K562 (cell line): ENCODE measurements around the gene RNF215. TPM values are rescaled to one million over a fixed set of nuclear protein-coding genes. Genes with fewer than 3 reads are reported as not detected.

Experiments
- ATAC-seq: fragments of 200-7000 bp; cut with Tn5 transposase; 3 replicates; pipeline ENCODE4 v1.9.1; 2020; ENCODE audit warnings: moderate library complexity
- BruUV-seq: library from RNA; stranded (reverse); fragments of 400-500 nt; replicated peaks from 2 replicates; lab custom pipeline; 2021; lab: Mats Ljungman, UMichigan
- CTCF ChIA-PET: fragments of 300-600 bp; formaldehyde crosslinking; extraction: SDS; loops from one replicate; lab custom pipeline; 2021; ENCODE audit warnings: low intra/inter-chr PET ratio; lab: Yijun Ruan, JAX
- POLR2A ChIA-PET: fragments of 300-600, 350-650 bp; sonication (Branson Sonifier 250); formaldehyde crosslinking; extraction: SDS; loops from one replicate; lab custom pipeline; 2021; ENCODE audit warnings: antibody characterized with exemption, inconsistent platforms; lab: Yijun Ruan, JAX
- DNase-seq, 4 experiments: peaks; one replicate each; pipeline versions ENCODE4 v3.0.0 to v3.0.0-alpha.2; 2011 to 2018; ENCODE audit warnings: low spot score in 3 of 4, mixed read lengths in 3 of 4; ENCODE audit errors: extremely low read depth in 1 of 4
- FAIRE-seq: peaks from 2 replicates; lab custom pipeline; 2011; peaks lifted over from hg19 to GRCh38; lab: Jason Lieb, UNC
- H2AFZ ChIP-seq: 2 replicates; pipeline ENCODE4 v1.6.0; 2011; ENCODE audit warnings: low read depth, low read length, control low read depth, inconsistent platforms
- H3K27ac ChIP-seq: fragments of 200-600 bp; 3 replicates; pipeline ENCODE4 v1.8.0; 2011; ENCODE audit warnings: low read depth, mild to moderate bottlenecking, control low read depth, inconsistent platforms, low read length, moderate library complexity, mixed read lengths; ENCODE audit errors: extremely low read depth
- H3K27me3 ChIP-seq, 2 experiments: fragments of 300-600 bp in 1 of 2; 2 replicates in 1 of 2; 3 replicates in 1 of 2; pipeline versions ENCODE4 v1.6.0 to v1.8.0; 2011; ENCODE audit warnings: inconsistent platforms in 2 of 2, low read length in 2 of 2, mild to moderate bottlenecking in 1 of 2, mixed read lengths in 1 of 2, moderate library complexity in 1 of 2; ENCODE audit not compliant: control insufficient read depth in 2 of 2, insufficient read depth in 2 of 2
- H3K36me3 ChIP-seq: fragments of 300-600 bp; 3 replicates; pipeline ENCODE4 v1.8.0; 2011; ENCODE audit warnings: mild to moderate bottlenecking, low read length, inconsistent platforms; ENCODE audit not compliant: control insufficient read depth, insufficient read depth
- H3K4me1 ChIP-seq, 2 experiments: fragments of 200-600 bp in 1 of 2; replicated peaks in 1 of 2; 2 replicates in 1 of 2; 3 replicates in 1 of 2; pipeline versions ENCODE4 v1.5.1 to v1.8.0; 2011; ENCODE audit warnings: inconsistent platforms in 2 of 2, low read length in 2 of 2, mild to moderate bottlenecking in 1 of 2, mixed read lengths in 1 of 2, moderate library complexity in 1 of 2; ENCODE audit not compliant: control insufficient read depth in 2 of 2, insufficient read depth in 2 of 2
- H3K4me2 ChIP-seq: 2 replicates; pipeline ENCODE4 v1.6.1; 2011; ENCODE audit warnings: low read length, control low read depth, inconsistent platforms, mixed read lengths; ENCODE audit not compliant: insufficient read depth
- H3K4me3 ChIP-seq: fragments of 200-600 bp; sonication (generic), shearing (Covaris generic); 2 replicates; pipeline ENCODE4 v1.5.1; 2016; ENCODE audit warnings: control low read depth, inconsistent platforms
- H3K79me2 ChIP-seq: fragments of 200-600 bp; 3 replicates; pipeline ENCODE4 v1.8.0; 2011; ENCODE audit warnings: low read length, inconsistent platforms; ENCODE audit not compliant: control insufficient read depth, insufficient read depth
- H3K9ac ChIP-seq, 2 experiments: 2 replicates each; pipeline versions ENCODE4 v1.6.0 to v1.6.1; 2011; ENCODE audit warnings: low read depth in 2 of 2, low read length in 2 of 2, control low read depth in 1 of 2, inconsistent platforms in 1 of 2, mild to moderate bottlenecking in 1 of 2, mixed read lengths in 1 of 2; ENCODE audit not compliant: insufficient read depth in 1 of 2
- H3K9me1 ChIP-seq: one replicate; pipeline ENCODE4 v1.6.0; 2011; ENCODE audit warnings: inconsistent platforms, mild to moderate bottlenecking, low read length, moderate library complexity; ENCODE audit not compliant: control insufficient read depth, insufficient read depth
- H3K9me3 ChIP-seq: replicated peaks from 2 replicates; pipeline ENCODE4 v1.5.1; 2011; ENCODE audit warnings: low read depth, low read length, inconsistent platforms; ENCODE audit not compliant: control insufficient read depth, insufficient read depth
- H4K20me1 ChIP-seq: replicated peaks from 2 replicates; pipeline ENCODE4 v1.6.1; 2011; ENCODE audit warnings: low read length, inconsistent platforms, mixed read lengths; ENCODE audit not compliant: control insufficient read depth, insufficient read depth
- ATF7 ChIP-seq: fragments of 450-650 bp; IDR thresholded peaks from 2 replicates; pipeline ENCODE4 v1.7.1; 2014; ENCODE audit warnings: mild to moderate bottlenecking, moderate library complexity
- GTF2F1 ChIP-seq: IDR thresholded peaks from 2 replicates; pipeline ENCODE4 v1.6.1; 2011; ENCODE audit warnings: low read depth, low read length, improper control_type of control experiment
- IRF2 ChIP-seq: sonication (generic); formaldehyde crosslinking; IDR thresholded peaks from 2 replicates; pipeline ENCODE4 v1.8.1; 2022; ENCODE audit warnings: mild to moderate bottlenecking, missing genetic modification reagents
- KDM2B ChIP-seq: fragments of 250-450 bp; sonication (Bioruptor Pico); IDR thresholded peaks from 2 replicates; pipeline ENCODE4 v1.8.0; 2021; ENCODE audit warnings: mild to moderate bottlenecking, moderate library complexity
- MCM5 ChIP-seq: fragments of 450-650 bp; IDR thresholded peaks from 2 replicates; pipeline ENCODE4 v1.6.1; 2016; ENCODE audit warnings: low read depth
- POLR3G ChIP-seq: IDR thresholded peaks from 2 replicates; pipeline ENCODE4 v1.6.1; 2011; ENCODE audit not compliant: insufficient read length, insufficient replicate concordance; ENCODE audit errors: extremely low read depth
- SMARCB1 ChIP-seq: IDR thresholded peaks from 2 replicates; pipeline ENCODE4 v1.6.1; 2011; ENCODE audit warnings: improper control_type of control experiment, low read depth; ENCODE audit not compliant: insufficient read length
- STAT5B ChIP-seq: fragments of 250-450 bp; sonication (Bioruptor Pico); IDR thresholded peaks from 2 replicates; pipeline ENCODE4 v1.8.0; 2021; ENCODE audit warnings: mild to moderate bottlenecking, inconsistent platforms
- ZBTB17 ChIP-seq: fragments of 450-650 bp; formaldehyde crosslinking; IDR thresholded peaks from 2 replicates; pipeline ENCODE4 v1.4.0; 2020; ENCODE audit warnings: mild to moderate bottlenecking
- ZEB2 ChIP-seq: fragments of 450-650 bp; IDR thresholded peaks from 2 replicates; pipeline ENCODE4 v1.6.1; 2016
- ZNF143 ChIP-seq: sonication (generic); formaldehyde crosslinking; IDR thresholded peaks from 2 replicates; pipeline ENCODE4 v1.9.0; 2022; ENCODE audit warnings: mild to moderate bottlenecking, missing genetic modification reagents
- ZNF311 ChIP-seq: fragments of 250-450 bp; sonication (Bioruptor Pico); IDR thresholded peaks from 2 replicates; pipeline ENCODE4 v1.4.0; 2020; ENCODE audit warnings: mild to moderate bottlenecking, moderate library complexity
- ZNF324 ChIP-seq: fragments of 250-450 bp; sonication (Bioruptor Pico); IDR thresholded peaks from 2 replicates; pipeline ENCODE4 v1.4.0; 2020; ENCODE audit warnings: mild to moderate bottlenecking
- WGBS: fragments of 100-300 bp; shearing (Covaris generic); methylation state at CpG from one replicate; pipeline ENCODE4 v1.1.6; 2016; ENCODE audit warnings: low coverage, mixed read lengths; ENCODE audit not compliant: insufficient coverage; ENCODE audit errors: missing lambda C conversion rate; 5-methylcytosine and 5-hydroxymethylcytosine counted together
- in situ Hi-C: fragments of 300-500 bp; cut with MboI; formaldehyde crosslinking; loops from 4 replicates; pipeline ENCODE4 v1.15.0; 2018; ENCODE audit warnings: inconsistent platforms, mixed read lengths
- intact Hi-C: fragments of 100-400 bp; cut with micrococcal nuclease; formaldehyde crosslinking; loops from 2 replicates; pipeline ENCODE4 v1.14.2; 2022
- polyA plus RNA-seq, 8 experiments: library from polyadenylated mRNA; depleted of rRNA in 4 of 8; stranded (reverse) in 5 of 8; unstranded in 3 of 8; fragments of >200 nt; fragmentation: Nextera tagmentation in 2 of 8; fragmentation: Illumina TruSeq in 1 of 8; extraction: Ambion mirVana in 2 of 8; extraction: Trizol in 1 of 8; gene quantifications; 2 replicates each; pipeline versions ENCODE4 v1.2.1 to v1.2.3, GENCODE V29; 2011 to 2014; ENCODE audit warnings: inconsistent platforms in 1 of 8, missing spikeins in 1 of 8
- total RNA-seq, 7 experiments: library from RNA; depleted of rRNA in 6 of 7; stranded (reverse); fragments of >200 nt in 6 of 7; fragmentation: Illumina TruSeq in 2 of 7; extraction: Trizol in 2 of 7; gene quantifications; 2 replicates each; pipeline versions ENCODE4 v1.2.1 to v1.2.3, GENCODE V29; 2011 to 2021; ENCODE audit warnings: low replicate concordance in 1 of 7
- TF ChIP-seq, protein P1 (sequence below): sonication (generic); IDR thresholded peaks from 2 replicates; pipeline ENCODE4 v1.6.1; 2016
- TF ChIP-seq, protein P2 (sequence below), 2 experiments: fragments of 450-650 bp; IDR thresholded peaks; 2 replicates each; pipeline ENCODE4 v1.6.1; 2016; ENCODE audit warnings: mild to moderate bottlenecking in 2 of 2, borderline replicate concordance in 1 of 2, low read depth in 1 of 2, moderate library complexity in 1 of 2

The RNF215 gene
- total and polyA plus RNA-seq, 9 of the 15 experiments (the other 6 are each of a cell fraction or from before 2014, with no cell fraction given) = 0.08 to 9.8 (median 2.7) TPM

DNA sequence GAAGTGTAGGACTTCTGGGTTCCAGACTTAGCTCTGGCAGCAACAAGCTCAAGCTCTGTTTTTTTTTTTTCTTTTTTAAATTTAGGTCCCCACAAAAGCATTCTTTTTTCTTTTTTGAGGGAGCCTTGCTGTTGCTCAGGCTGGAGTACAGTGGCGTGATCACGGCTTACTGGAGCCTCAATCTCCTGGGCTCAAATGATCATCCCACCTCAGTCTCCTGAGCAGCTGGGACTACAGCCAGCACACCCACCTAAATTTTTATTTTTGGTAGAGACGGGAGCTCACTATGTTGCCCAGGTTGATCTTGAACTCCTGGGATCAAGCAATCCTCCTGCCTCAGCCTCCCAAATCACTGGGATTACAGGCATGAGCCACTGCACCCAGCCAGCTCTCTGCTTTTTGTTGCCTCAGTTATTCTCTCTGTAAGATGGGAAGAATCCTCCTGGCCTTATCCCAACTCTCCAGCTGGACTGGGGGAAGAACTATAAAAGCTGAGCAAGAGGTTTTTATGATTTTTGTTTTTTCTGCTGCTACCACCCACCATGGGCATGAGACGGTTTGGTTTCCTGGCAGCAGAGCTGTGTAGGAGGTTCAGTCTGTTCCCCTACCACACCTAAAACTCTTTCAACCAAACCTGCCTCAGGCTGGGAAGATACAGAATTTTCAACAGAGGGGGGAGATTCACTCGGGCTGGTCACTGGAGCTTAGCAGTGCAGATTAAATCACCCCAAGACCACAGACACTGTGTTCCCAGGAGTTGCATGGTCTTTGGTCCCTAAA lies 26.7 kb upstream of the RNF215 start:
- DNase-seq (no peak), FAIRE-seq (no peak), ATAC-seq (no peak)
- peaks cover 26% of the 10 kb centered on the region for H3K36me3 ChIP-seq
- in situ Hi-C loops = no loop called here
- H3K27ac ChIP-seq = no peak overlapping the region
- POLR2A ChIA-PET = interaction anchor here (0.6 to 1.9 kb wide), 4 partner anchors 8 to 48 kb away, joined by 3 to 9 read pairs (median 4); partner anchors contain the start of gene SEC14L2
- no peak overlapping the region for H2AFZ ChIP-seq
- peaks cover 0 to 5% of the 10 kb centered on the region in 2 experiments; a peak in 3 of 5 replicates for H3K4me1 ChIP-seq
- H3K9me1 ChIP-seq = peaks cover 2% of the 10 kb centered on the region
- intact Hi-C loops = no loop called here
- H3K79me2 ChIP-seq = peaks cover 2% of the 10 kb centered on the region; the same call in 1 of the 3 replicates
- 72% methylated on average over 5 of the region's 5 CpGs for WGBS
- no TSS peak for BruUV-seq
- no peak overlapping the region for H3K4me2 ChIP-seq
- no peak overlapping the region; a peak in 1 of 4 replicates for H3K9ac ChIP-seq
- H3K4me3 ChIP-seq = no peak overlapping the region
- H3K9me3 ChIP-seq = no peaks in the 10 kb centered on the region
- H4K20me1 ChIP-seq = peaks cover 5% of the 10 kb centered on the region
- CTCF ChIA-PET = no interaction called here
- no peaks in the 10 kb centered on the region for H3K27me3 ChIP-seq
- no peak for TF ChIP-seq GTF2F1
- no peak for TF ChIP-seq ZNF324 (CRISPR knock-in tag)
- TF ChIP-seq, protein P1, sequence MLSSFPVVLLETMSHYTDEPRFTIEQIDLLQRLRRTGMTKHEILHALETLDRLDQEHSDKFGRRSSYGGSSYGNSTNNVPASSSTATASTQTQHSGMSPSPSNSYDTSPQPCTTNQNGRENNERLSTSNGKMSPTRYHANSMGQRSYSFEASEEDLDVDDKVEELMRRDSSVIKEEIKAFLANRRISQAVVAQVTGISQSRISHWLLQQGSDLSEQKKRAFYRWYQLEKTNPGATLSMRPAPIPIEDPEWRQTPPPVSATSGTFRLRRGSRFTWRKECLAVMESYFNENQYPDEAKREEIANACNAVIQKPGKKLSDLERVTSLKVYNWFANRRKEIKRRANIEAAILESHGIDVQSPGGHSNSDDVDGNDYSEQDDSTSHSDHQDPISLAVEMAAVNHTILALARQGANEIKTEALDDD = no peak
- no peak for TF ChIP-seq ZEB2
- no peak for TF ChIP-seq MCM5
- no peak for TF ChIP-seq ATF7
- TF ChIP-seq IRF2 (CRISPR knock-in tag) = no peak
- no peak for TF ChIP-seq POLR3G
- no peak for TF ChIP-seq SMARCB1
- TF ChIP-seq, protein P2, sequence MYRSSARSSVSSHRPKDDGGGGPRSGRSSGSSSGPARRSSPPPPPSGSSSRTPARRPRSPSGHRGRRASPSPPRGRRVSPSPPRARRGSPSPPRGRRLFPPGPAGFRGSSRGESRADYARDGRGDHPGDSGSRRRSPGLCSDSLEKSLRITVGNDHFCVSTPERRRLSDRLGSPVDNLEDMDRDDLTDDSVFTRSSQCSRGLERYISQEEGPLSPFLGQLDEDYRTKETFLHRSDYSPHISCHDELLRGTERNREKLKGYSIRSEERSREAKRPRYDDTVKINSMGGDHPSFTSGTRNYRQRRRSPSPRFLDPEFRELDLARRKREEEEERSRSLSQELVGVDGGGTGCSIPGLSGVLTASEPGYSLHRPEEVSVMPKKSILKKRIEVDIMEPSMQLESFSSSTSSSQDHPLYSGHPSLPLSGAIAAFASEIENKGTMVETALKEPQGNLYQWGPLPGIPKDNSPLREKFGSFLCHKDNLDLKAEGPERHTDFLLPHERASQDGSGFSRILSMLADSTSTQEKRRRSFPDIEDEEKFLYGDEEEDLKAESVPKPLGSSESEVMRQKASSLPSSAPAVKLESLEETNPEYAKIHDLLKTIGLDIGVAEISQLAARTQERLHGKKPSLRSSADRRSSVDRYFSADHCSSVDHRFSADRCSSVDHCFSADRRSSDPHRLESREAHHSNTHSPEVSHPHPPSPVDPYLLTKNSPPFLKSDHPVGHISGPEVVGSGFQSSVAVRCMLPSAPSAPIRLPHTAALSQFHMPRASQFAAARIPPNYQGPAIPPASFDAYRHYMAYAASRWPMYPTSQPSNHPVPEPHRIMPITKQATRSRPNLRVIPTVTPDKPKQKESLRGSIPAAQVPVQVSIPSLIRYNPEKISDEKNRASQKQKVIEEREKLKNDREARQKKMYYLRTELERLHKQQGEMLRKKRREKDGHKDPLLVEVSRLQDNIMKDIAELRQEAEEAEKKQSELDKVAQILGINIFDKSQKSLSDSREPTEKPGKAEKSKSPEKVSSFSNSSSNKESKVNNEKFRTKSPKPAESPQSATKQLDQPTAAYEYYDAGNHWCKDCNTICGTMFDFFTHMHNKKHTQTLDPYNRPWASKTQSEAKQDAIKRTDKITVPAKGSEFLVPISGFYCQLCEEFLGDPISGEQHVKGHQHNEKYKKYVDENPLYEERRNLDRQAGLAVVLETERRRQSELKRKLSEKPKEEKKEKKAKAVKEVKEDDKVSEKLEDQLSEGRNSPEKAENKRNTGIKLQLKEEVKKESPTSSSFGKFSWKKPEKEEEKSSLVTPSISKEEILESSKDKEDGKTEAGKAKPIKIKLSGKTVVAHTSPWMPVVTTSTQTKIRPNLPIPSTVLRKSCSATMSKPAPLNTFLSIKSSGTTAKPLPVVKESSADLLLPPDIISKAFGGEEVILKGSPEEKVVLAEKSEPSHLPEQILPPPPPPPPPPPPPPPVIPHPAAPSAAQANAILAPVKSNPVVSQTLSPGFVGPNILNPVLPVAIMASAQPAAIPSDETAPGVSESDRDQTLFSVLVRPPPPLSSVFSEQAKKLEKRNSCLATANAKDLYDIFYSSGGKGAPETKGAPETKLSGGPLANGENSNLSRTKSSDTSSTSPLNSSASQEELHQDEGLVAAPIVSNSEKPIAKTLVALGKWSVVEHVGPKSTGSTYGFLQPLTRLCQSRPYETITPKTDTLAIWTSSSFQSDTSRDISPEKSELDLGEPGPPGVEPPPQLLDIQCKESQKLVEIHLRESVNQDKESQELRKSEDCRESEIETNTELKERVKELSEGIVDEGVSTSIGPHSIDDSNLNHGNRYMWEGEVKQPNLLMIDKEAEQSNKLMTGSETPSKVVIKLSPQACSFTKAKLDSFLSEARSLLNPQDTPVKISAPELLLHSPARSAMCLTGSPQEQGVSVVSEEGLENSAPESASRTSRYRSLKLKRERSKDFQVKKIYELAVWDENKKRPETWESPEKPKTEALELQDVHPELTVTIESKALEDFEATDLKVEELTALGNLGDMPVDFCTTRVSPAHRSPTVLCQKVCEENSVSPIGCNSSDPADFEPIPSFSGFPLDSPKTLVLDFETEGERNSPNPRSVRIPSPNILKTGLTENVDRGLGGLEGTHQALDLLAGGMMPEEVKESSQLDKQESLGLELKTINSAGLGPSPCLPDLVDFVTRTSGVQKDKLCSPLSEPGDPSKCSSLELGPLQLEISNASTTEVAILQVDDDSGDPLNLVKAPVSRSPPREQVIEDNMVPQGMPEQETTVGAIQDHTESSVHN (IDR thresholded peaks at IDR 0.05; ENCODE audit: borderline replicate concordance in 1 of 2, low read depth in 1 of 2) = no peak
- TF ChIP-seq KDM2B (CRISPR knock-in tag) = no peak
- no peak for TF ChIP-seq ZNF311 (CRISPR knock-in tag)
- TF ChIP-seq ZBTB17 = no peak
- no peak for TF ChIP-seq STAT5B (CRISPR knock-in tag)
- TF ChIP-seq ZNF143 (CRISPR knock-in tag) = no peak
